ENCODE data around the gene ARHGAP27. TPM values are rescaled to one million over a fixed set of nuclear protein-coding genes. Genes with fewer than 3 reads are reported as not detected.

The ARHGAP27 gene
- total RNA-seq, 1 donor from 2014 or later = 155 TPM

Other genes with a start within 250 kb of the ARHGAP27 start
- 103 TPM for gene FMNL1, start 211.0 kb downstream of the ARHGAP27 start, total RNA-seq (ENCODE audit: unreplicated experiment)
- gene SPATA32, start 170.8 kb downstream of the ARHGAP27 start, total RNA-seq (ENCODE audit: unreplicated experiment) = not detected
- gene MAP3K14, start 115.8 kb downstream of the ARHGAP27 start, total RNA-seq (ENCODE audit: unreplicated experiment) = 5.2 TPM
- 46.6 TPM for gene PLEKHM1, start 57.9 kb upstream of the ARHGAP27 start, total RNA-seq (ENCODE audit: unreplicated experiment)

Data from endothelial cell (in vitro differentiated cells).